Esophagus squamous epithelium (tissue), 4 donors: Measurements from ENCODE around the gene NOA1.

Experiments
- POLR2A ChIP-seq, 4 donors: fragments of 450-650 bp; IDR thresholded peaks; one replicate each; pipeline ENCODE4 v1.6.1; 2017; ENCODE audit warnings: antibody characterized with exemption in 4 of 4, mild to moderate bottlenecking in 4 of 4, moderate library complexity in 3 of 4
- TF ChIP-seq, protein P1 (sequence below), 6 experiments: fragments of 450-650 bp in 4 of 6; fragments of 200-600 bp in 2 of 6; sonication (generic) in 2 of 6; IDR thresholded peaks; one replicate each; pipeline ENCODE4 v1.5.1; 2016 to 2019; ENCODE audit warnings: antibody characterized with exemption in 6 of 6, mild to moderate bottlenecking in 4 of 6, moderate library complexity in 4 of 6

DNA sequence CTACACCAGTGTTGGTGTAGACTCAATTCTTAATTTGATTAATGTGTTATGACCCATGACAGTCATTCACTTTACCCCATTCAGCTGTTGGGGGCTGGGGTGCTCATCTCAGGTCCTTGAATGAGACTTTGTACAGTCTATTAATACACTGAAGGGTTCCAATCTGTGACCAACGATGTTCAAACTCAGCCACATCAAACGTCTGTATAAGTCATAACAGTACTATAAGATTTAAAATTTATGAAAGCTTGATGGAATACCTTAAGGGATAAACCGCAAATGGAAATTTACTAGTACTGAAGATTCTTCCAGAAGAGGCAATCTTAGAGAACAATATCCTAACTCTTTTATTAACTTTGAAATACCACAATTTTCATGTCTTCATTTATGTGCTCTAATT, 36.0 kb downstream of the NOA1 start:
- TF ChIP-seq, protein P1, sequence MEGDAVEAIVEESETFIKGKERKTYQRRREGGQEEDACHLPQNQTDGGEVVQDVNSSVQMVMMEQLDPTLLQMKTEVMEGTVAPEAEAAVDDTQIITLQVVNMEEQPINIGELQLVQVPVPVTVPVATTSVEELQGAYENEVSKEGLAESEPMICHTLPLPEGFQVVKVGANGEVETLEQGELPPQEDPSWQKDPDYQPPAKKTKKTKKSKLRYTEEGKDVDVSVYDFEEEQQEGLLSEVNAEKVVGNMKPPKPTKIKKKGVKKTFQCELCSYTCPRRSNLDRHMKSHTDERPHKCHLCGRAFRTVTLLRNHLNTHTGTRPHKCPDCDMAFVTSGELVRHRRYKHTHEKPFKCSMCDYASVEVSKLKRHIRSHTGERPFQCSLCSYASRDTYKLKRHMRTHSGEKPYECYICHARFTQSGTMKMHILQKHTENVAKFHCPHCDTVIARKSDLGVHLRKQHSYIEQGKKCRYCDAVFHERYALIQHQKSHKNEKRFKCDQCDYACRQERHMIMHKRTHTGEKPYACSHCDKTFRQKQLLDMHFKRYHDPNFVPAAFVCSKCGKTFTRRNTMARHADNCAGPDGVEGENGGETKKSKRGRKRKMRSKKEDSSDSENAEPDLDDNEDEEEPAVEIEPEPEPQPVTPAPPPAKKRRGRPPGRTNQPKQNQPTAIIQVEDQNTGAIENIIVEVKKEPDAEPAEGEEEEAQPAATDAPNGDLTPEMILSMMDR (IDR thresholded peaks at IDR 0.05): no peak
- no peak for TF ChIP-seq POLR2A (IDR thresholded peaks at IDR 0.05)
